HCT116 (cell line): ENCODE measurements around the gene FOXJ2. TPM values are rescaled to one million over a fixed set of nuclear protein-coding genes. Genes with fewer than 3 reads are reported as not detected.

Experiments
- ATAC-seq: fragments of 200-7000 bp; cut with Tn5 transposase; 2 replicates; pipeline ENCODE4 v1.9.1; 2020; ENCODE audit warnings: mild to moderate bottlenecking, moderate library complexity
- BruUV-seq: library from RNA; stranded (reverse); fragments of 400-500 nt; replicated peaks from 2 replicates; lab custom pipeline; 2021; lab: Mats Ljungman, UMichigan
- CTCF ChIA-PET: fragments of 300-600 bp; sonication (Branson Sonifier 250); formaldehyde crosslinking; loops from one replicate; lab custom pipeline; 2021; ENCODE audit warnings: antibody characterized with exemption; lab: Charles Lee
- POLR2A ChIA-PET: fragments of 300-600, 350-600 bp; sonication (Branson Sonifier 250); formaldehyde crosslinking; loops from one replicate; lab custom pipeline; 2021; ENCODE audit warnings: antibody characterized with exemption; lab: Charles Lee
- RAD21 ChIA-PET, 2 experiments: fragments of 300-600 bp; sonication (Branson Sonifier 250); formaldehyde crosslinking; loops; one replicate each; lab custom pipeline; 2023; ENCODE audit warnings: low total read pairs in 2 of 2; ENCODE audit not compliant: uncharacterized antibody in 2 of 2, unreplicated experiment in 2 of 2, low non-redundant PET in 1 of 2; lab: Charles Lee
- DNase-seq: peaks from one replicate; pipeline ENCODE4 v3.0.0-alpha.2; 2010; ENCODE audit warnings: low read depth, low spot score
- H2AFZ ChIP-seq: fragments of 200-600 bp; shearing (Covaris generic), sonication (generic); 2 replicates; pipeline ENCODE4 v1.6.1; 2017; ENCODE audit warnings: low read depth, mixed run types, mixed read lengths, antibody characterized with exemption, low read length; ENCODE audit not compliant: poor library complexity, severe bottlenecking
- H3K27ac ChIP-seq: 2 replicates; pipeline ENCODE4 v1.5.1; 2012; ENCODE audit warnings: low read depth, low read length
- H3K27me3 ChIP-seq: fragments of 200-600 bp; sonication (generic); 2 replicates; pipeline ENCODE4 v1.6.1; 2016; ENCODE audit warnings: mixed run types, low read length, mixed read lengths; ENCODE audit not compliant: insufficient read depth
- H3K36me3 ChIP-seq, 2 experiments: fragments of 200-500 bp in 1 of 2; fragments of 200-600 bp in 1 of 2; sonication (Bioruptor generic) in 1 of 2; sonication (generic) in 1 of 2; 2 replicates each; pipeline versions ENCODE4 v1.5.1 to v1.6.1; 2014 to 2016; ENCODE audit warnings: low read length in 2 of 2, inconsistent platforms in 1 of 2, mixed read lengths in 1 of 2, mixed run types in 1 of 2; ENCODE audit not compliant: insufficient read depth in 2 of 2, control insufficient read depth in 1 of 2
- H3K4me1 ChIP-seq, 2 experiments: fragments of 200-600 bp in 1 of 2; sonication (generic) in 1 of 2; 2 replicates each; pipeline versions ENCODE4 v1.5.1 to v1.6.1; 2012 to 2017; ENCODE audit warnings: low read length in 2 of 2, inconsistent platforms in 1 of 2, mild to moderate bottlenecking in 1 of 2, mixed read lengths in 1 of 2, mixed run types in 1 of 2, moderate library complexity in 1 of 2; ENCODE audit not compliant: insufficient read depth in 2 of 2, control insufficient read depth in 1 of 2
- H3K4me2 ChIP-seq: fragments of 200-600 bp; sonication (generic); 2 replicates; pipeline ENCODE4 v1.6.1; 2017; ENCODE audit warnings: mixed run types, low read length, mixed read lengths
- H3K4me3 ChIP-seq, 2 experiments: fragments of 200-600 bp in 1 of 2; sonication (generic) in 1 of 2; replicated peaks in 1 of 2; 2 replicates each; pipeline ENCODE4 v1.5.1; 2011 to 2016; ENCODE audit warnings: low read length in 2 of 2, control low read depth in 1 of 2, low read depth in 1 of 2, mild to moderate bottlenecking in 1 of 2, mixed read lengths in 1 of 2, mixed run types in 1 of 2
- H3K79me2 ChIP-seq: fragments of 200-600 bp; sonication (generic); 2 replicates; pipeline ENCODE4 v1.6.1; 2017; ENCODE audit warnings: mild to moderate bottlenecking, mixed run types, low read length, moderate library complexity, mixed read lengths; ENCODE audit not compliant: insufficient read depth
- H3K9ac ChIP-seq: fragments of 200-600 bp; sonication (generic); 2 replicates; pipeline ENCODE4 v1.6.1; 2016; ENCODE audit warnings: low read length, mixed read lengths
- H3K9me2 ChIP-seq: fragments of 200-600 bp; sonication (generic), shearing (Covaris generic); 2 replicates; pipeline ENCODE4 v1.6.1; 2017; ENCODE audit warnings: mixed run types, mild to moderate bottlenecking, moderate library complexity; ENCODE audit not compliant: insufficient read depth
- H3K9me3 ChIP-seq, 2 experiments: fragments of 200-500 bp in 1 of 2; fragments of 200-600 bp in 1 of 2; sonication (Bioruptor generic) in 1 of 2; sonication (generic) in 1 of 2; 2 replicates each; pipeline ENCODE4 v1.6.1; 2014 to 2017; ENCODE audit warnings: low read length in 2 of 2, mixed read lengths in 2 of 2, inconsistent platforms in 1 of 2, low read depth in 1 of 2, mild to moderate bottlenecking in 1 of 2, mixed run types in 1 of 2, moderate library complexity in 1 of 2; ENCODE audit not compliant: control insufficient read depth in 1 of 2, insufficient read depth in 1 of 2
- H4K20me1 ChIP-seq: fragments of 200-600 bp; sonication (generic), shearing (Covaris generic); 2 replicates; pipeline ENCODE4 v1.6.1; 2017; ENCODE audit warnings: mixed run types, mild to moderate bottlenecking, moderate library complexity; ENCODE audit not compliant: insufficient read depth
- EZH2phosphoT487 ChIP-seq: fragments of 200-600 bp; IDR thresholded peaks from 2 replicates; pipeline ENCODE4 v1.6.1; 2018; ENCODE audit warnings: antibody characterized with exemption, borderline replicate concordance
- FOSL1 ChIP-seq: IDR thresholded peaks from 2 replicates; pipeline ENCODE4 v1.6.1; 2012; ENCODE audit warnings: low read depth
- JUND ChIP-seq: IDR thresholded peaks from 2 replicates; pipeline ENCODE4 v1.6.1; 2012
- POLR2AphosphoS5 ChIP-seq: IDR thresholded peaks from 2 replicates; pipeline ENCODE4 v1.6.1; 2011; ENCODE audit warnings: mild to moderate bottlenecking, low read depth, low read length, moderate library complexity
- SRF ChIP-seq: IDR thresholded peaks from 2 replicates; pipeline ENCODE4 v1.6.1; 2012; ENCODE audit warnings: low read depth
- TCF7L2 ChIP-seq: IDR thresholded peaks from 2 replicates; pipeline ENCODE4 v1.7.0; 2011; ENCODE audit warnings: borderline replicate concordance, inconsistent platforms; ENCODE audit not compliant: insufficient read depth, insufficient read length; ENCODE audit errors: extremely low read depth
- intact Hi-C: fragments of 100-400 bp; cut with micrococcal nuclease; formaldehyde crosslinking; loops from 2 replicates; pipeline ENCODE4 v1.10.0; 2022
- total RNA-seq: library from RNA; stranded (reverse); gene quantifications from one replicate; pipeline ENCODE4 v1.2.1, GENCODE V29; 2021; ENCODE audit not compliant: unreplicated experiment

The FOXJ2 gene
- total RNA-seq, 1 experiment from 2014 or later, result 20.3 TPM

- H3K27ac ChIP-seq, result no peak overlapping the region
- H3K4me1 ChIP-seq, result peaks cover 7 to 17% of the 10 kb centered on the region in 2 experiments
- no TSS peak for BruUV-seq
- H4K20me1 ChIP-seq, result no peaks in the 10 kb centered on the region
- no peaks in the 10 kb centered on the region for H3K36me3 ChIP-seq
- TF ChIP-seq POLR2AphosphoS5 (no peak), EZH2phosphoT487 (no peak)
- ChIA-PET RAD21 (no interaction called here), POLR2A (no interaction called here), CTCF (interaction anchor here (2.6 kb wide), 1 partner anchor 31 kb away, joined by 35 read pairs; no protein-coding TSS in a partner anchor)
- no peaks in the 10 kb centered on the region for H3K9me2 ChIP-seq
- no peaks in the 10 kb centered on the region for H3K9me3 ChIP-seq
- no peak overlapping the region for H2AFZ ChIP-seq
- H3K4me3 ChIP-seq, result no peak overlapping the region
- H3K9ac ChIP-seq, result no peak overlapping the region
- ATAC-seq (no peak), DNase-seq (no peak)
- no peaks in the 10 kb centered on the region for H3K27me3 ChIP-seq
- no peaks in the 10 kb centered on the region for H3K79me2 ChIP-seq
- H3K4me2 ChIP-seq, result no peak overlapping the region
- intact Hi-C loops, result loop anchor here (10.0 kb wide), 1 partner anchor 142 kb away; the partner anchor contains the start of gene SLC2A3
Observed at GRCh38 chr12:8076366-8076765, 43.9 kb downstream of the FOXJ2 start.

- Histone ChIP-seq H3K36me3 (no peaks in the 10 kb centered on the region), H3K27ac (no peak overlapping the region), H3K9me3 (no peaks in the 10 kb centered on the region), H3K27me3 (no peaks in the 10 kb centered on the region), H2AFZ (no peak overlapping the region), H3K4me1 (peaks cover 7 to 17% of the 10 kb centered on the region in 2 experiments), H3K4me2 (peak overlapping the region; percentile 5; the same call in 1 of the 2 replicates), H4K20me1 (no peaks in the 10 kb centered on the region)
- no TSS peak for BruUV-seq
- CTCF ChIA-PET, result interaction anchor here (1.2 to 2.6 kb wide), 4 partner anchors 29 to 434 kb away, joined by 3 to 35 read pairs (median 8); no protein-coding TSS in a partner anchor
- RAD21 ChIA-PET, result interaction anchor here in 1 of 2 experiments (2.0 kb wide), 1 partner anchor 144 kb away, joined by 4 read pairs; no protein-coding TSS in a partner anchor
- DNase-seq (no peak), ATAC-seq (no peak)
- intact Hi-C loops, result loop anchor here (10.0 kb wide), 1 partner anchor 142 kb away; the partner anchor contains the start of gene SLC2A3
- no peak for TF ChIP-seq SRF
- TF ChIP-seq TCF7L2, result peak; percentile 54
- TF ChIP-seq JUND, result peak; percentile 25; the same call in 1 of the 2 replicates
- TF ChIP-seq FOSL1, result peak; percentile 44; the same call in 1 of the 2 replicates
- TF ChIP-seq, all 23 proteins: peak for 3
- Histone ChIP-seq H3K9ac (no peak overlapping the region), H3K79me2 (peaks cover under 1% of the 10 kb centered on the region; the same call in 1 of the 2 replicates), H3K4me3 (no peak overlapping the region), H3K9me2 (no peaks in the 10 kb centered on the region)
- POLR2A ChIA-PET, result no interaction called here
Observed at GRCh38 chr12:8077207-8077606, 44.7 kb downstream of the FOXJ2 start.
